ENCODE measurements around the gene ANGPTL3.
"Not testable (repeated sequence)": the region's sequence is repeated elsewhere in the genome, so short reads cannot be mapped to it uniquely, and the experiment has no call there.

Gene ANGPTL3

GRCh38 chr1:62595647-62596046, 1.7 kb upstream of the ANGPTL3 start:
- H3K36me3 ChIP-seq (ENCODE audit: insufficient read depth, low read length), result peaks cover 8% of the 10 kb centered on the region
- no peak overlapping the region for H2AFZ ChIP-seq (ENCODE audit: low read depth, low read length)
- H3K4me1 ChIP-seq (ENCODE audit: insufficient read depth, low read length), result no peaks in the 10 kb centered on the region
- H3K27me3 ChIP-seq (ENCODE audit: insufficient read depth, low read length), result no peaks in the 10 kb centered on the region
- peaks cover 2% of the 10 kb centered on the region for H3K9me3 ChIP-seq (ENCODE audit: low read length)
- no peak overlapping the region for H3K4me3 ChIP-seq (ENCODE audit: low read length)

GRCh38 chr1:62599044-62599443, 1.7 kb downstream of the ANGPTL3 start:
- Histone ChIP-seq H3K36me3 (ENCODE audit: insufficient read depth, low read length) (peaks cover 9% of the 10 kb centered on the region), H3K27me3 (ENCODE audit: insufficient read depth, low read length) (no peaks in the 10 kb centered on the region), H2AFZ (ENCODE audit: low read depth, low read length) (no peak overlapping the region), H3K9me3 (ENCODE audit: low read length) (no peaks in the 10 kb centered on the region), H3K4me1 (ENCODE audit: insufficient read depth, low read length) (no peaks in the 10 kb centered on the region), H3K4me3 (ENCODE audit: low read length) (no peak overlapping the region)

DNA sequence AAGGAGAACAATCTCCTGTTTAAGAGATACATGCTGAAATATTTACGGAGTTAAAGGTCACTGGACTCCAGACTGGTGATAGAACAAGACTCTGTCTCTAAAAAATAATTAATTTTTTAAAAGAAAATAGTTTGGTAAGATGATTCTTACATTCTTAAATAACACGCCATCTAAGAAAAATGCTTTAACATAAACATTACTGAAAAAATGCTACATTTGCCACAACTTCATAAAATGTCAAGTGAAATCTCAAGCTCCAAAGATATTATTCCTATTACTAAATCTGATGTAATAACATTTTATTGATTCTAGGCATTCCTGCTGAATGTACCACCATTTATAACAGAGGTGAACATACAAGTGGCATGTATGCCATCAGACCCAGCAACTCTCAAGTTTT, 4.1 kb downstream of the ANGPTL3 start:
- no peaks in the 10 kb centered on the region for H3K4me1 ChIP-seq (ENCODE audit: insufficient read depth, low read length)

DNA sequence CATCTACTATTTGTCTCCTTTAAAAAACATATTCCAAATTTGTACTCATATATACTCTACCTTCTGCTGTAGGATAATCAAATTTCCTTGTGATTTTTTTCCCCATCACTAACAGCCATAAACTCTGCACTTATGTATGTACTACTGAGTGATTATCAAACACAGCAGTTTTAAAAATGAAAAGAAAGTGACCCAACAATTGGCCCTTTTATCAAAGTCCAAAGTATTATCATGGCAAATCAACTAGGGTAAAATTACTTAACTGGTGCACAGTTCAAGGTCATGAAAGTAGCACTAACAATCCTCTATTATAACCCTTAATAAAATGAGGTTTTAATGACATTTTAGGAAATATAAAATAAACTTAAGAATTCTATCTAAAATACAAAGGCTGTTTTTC, 11.6 kb downstream of the ANGPTL3 start:
- H3K9me3 ChIP-seq (ENCODE audit: low read length), result peaks cover 2% of the 10 kb centered on the region
- H3K4me1 ChIP-seq (ENCODE audit: insufficient read depth, low read length), result no peaks in the 10 kb centered on the region
- H2AFZ ChIP-seq (ENCODE audit: low read depth, low read length), result no peak overlapping the region
- peaks cover 17% of the 10 kb centered on the region for H3K36me3 ChIP-seq (ENCODE audit: insufficient read depth, low read length)
- H3K27me3 ChIP-seq (ENCODE audit: insufficient read depth, low read length), result no peaks in the 10 kb centered on the region
- H3K4me3 ChIP-seq (ENCODE audit: low read length), result no peak overlapping the region

More for the DNA sequence above, 4.1 kb downstream of the ANGPTL3 start:
- Histone ChIP-seq H2AFZ (ENCODE audit: low read depth, low read length) (no peak overlapping the region), H3K9me3 (ENCODE audit: low read length) (no peaks in the 10 kb centered on the region), H3K4me3 (ENCODE audit: low read length) (no peak overlapping the region), H3K27me3 (ENCODE audit: insufficient read depth, low read length) (no peaks in the 10 kb centered on the region), H3K36me3 (ENCODE audit: insufficient read depth, low read length) (peaks cover 10% of the 10 kb centered on the region)

DNA sequence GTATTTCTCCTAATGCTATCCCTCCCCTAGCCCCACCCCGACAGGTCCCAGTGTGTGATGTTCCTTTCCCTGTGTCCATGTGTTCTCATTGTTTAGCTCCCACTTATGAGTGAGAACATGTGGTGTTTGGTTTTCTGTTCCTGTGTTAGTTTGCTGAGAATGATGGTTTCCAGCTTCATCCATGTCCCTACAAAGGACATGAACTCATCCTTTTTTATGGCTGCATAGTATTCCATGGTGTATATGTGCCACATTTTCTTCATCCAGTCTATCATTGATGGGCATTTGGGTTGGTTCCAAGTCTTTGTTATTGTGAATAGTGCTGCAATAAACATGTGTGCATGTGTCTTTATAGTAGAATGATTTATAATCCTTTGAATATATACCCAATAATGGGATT, 13.3 kb downstream of the ANGPTL3 start:
- peaks cover 15% of the 10 kb centered on the region for H3K36me3 ChIP-seq (ENCODE audit: insufficient read depth, low read length)
- not testable (repeated sequence) for H3K9me3 ChIP-seq (ENCODE audit: low read length); H3K4me3 ChIP-seq (ENCODE audit: low read length); H3K27me3 ChIP-seq (ENCODE audit: insufficient read depth, low read length); H2AFZ ChIP-seq (ENCODE audit: low read depth, low read length); H3K4me1 ChIP-seq (ENCODE audit: insufficient read depth, low read length)

- no peaks in the 10 kb centered on the region for H3K4me1 ChIP-seq (ENCODE audit: insufficient read depth, low read length)
- H3K36me3 ChIP-seq (ENCODE audit: insufficient read depth, low read length), result peaks cover 23% of the 10 kb centered on the region
- no peak overlapping the region for H2AFZ ChIP-seq (ENCODE audit: low read depth, low read length)
- peaks cover 2% of the 10 kb centered on the region for H3K9me3 ChIP-seq (ENCODE audit: low read length)
- no peaks in the 10 kb centered on the region for H3K27me3 ChIP-seq (ENCODE audit: insufficient read depth, low read length)
- no peak overlapping the region for H3K4me3 ChIP-seq (ENCODE audit: low read length)
Observed at GRCh38 chr1:62612770-62613169, 15.4 kb downstream of the ANGPTL3 start.

DNA sequence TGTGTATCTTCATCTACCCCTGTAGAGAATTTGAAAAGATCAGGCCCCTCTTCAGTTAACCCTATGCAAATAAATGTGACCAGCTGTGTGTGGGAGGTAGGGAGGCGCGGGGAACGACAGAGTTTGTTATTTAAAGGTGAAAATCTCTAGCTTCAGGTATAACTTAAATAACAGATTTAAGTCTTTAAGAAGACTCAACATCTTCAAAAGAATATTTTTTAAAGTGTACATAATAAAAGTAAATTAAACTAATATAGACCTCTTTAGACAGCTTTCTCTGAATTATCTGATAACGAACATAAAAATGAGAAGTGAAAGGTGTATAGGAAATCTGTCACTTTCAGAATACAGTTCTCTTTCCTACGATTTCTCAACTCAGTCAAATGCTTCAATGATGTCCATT, 16.0 kb downstream of the ANGPTL3 start:
- peaks cover 2% of the 10 kb centered on the region for H3K9me3 ChIP-seq (ENCODE audit: low read length)
- peaks cover 25% of the 10 kb centered on the region for H3K36me3 ChIP-seq (ENCODE audit: insufficient read depth, low read length)
- no peak overlapping the region for H2AFZ ChIP-seq (ENCODE audit: low read depth, low read length)
- H3K27me3 ChIP-seq (ENCODE audit: insufficient read depth, low read length), result no peaks in the 10 kb centered on the region
- no peak overlapping the region for H3K4me3 ChIP-seq (ENCODE audit: low read length)
- no peaks in the 10 kb centered on the region for H3K4me1 ChIP-seq (ENCODE audit: insufficient read depth, low read length)

GRCh38 chr1:62613890-62614289, 16.6 kb downstream of the ANGPTL3 start:
- no peaks in the 10 kb centered on the region for H3K27me3 ChIP-seq (ENCODE audit: insufficient read depth, low read length)
- no peak overlapping the region for H3K4me3 ChIP-seq (ENCODE audit: low read length)
- no peaks in the 10 kb centered on the region for H3K4me1 ChIP-seq (ENCODE audit: insufficient read depth, low read length)
- no peak overlapping the region for H2AFZ ChIP-seq (ENCODE audit: low read depth, low read length)
- H3K9me3 ChIP-seq (ENCODE audit: low read length), result peaks cover 2% of the 10 kb centered on the region
- peaks cover 29% of the 10 kb centered on the region for H3K36me3 ChIP-seq (ENCODE audit: insufficient read depth, low read length)

- Histone ChIP-seq H3K4me3 (ENCODE audit: low read length) (no peak overlapping the region), H3K4me1 (ENCODE audit: insufficient read depth, low read length) (no peaks in the 10 kb centered on the region), H3K27me3 (ENCODE audit: insufficient read depth, low read length) (no peaks in the 10 kb centered on the region), H2AFZ (ENCODE audit: low read depth, low read length) (no peak overlapping the region), H3K9me3 (ENCODE audit: low read length) (no peaks in the 10 kb centered on the region), H3K36me3 (ENCODE audit: insufficient read depth, low read length) (peaks cover 42% of the 10 kb centered on the region)
Observed at GRCh38 chr1:62621907-62622306, 24.6 kb downstream of the ANGPTL3 start.

DNA sequence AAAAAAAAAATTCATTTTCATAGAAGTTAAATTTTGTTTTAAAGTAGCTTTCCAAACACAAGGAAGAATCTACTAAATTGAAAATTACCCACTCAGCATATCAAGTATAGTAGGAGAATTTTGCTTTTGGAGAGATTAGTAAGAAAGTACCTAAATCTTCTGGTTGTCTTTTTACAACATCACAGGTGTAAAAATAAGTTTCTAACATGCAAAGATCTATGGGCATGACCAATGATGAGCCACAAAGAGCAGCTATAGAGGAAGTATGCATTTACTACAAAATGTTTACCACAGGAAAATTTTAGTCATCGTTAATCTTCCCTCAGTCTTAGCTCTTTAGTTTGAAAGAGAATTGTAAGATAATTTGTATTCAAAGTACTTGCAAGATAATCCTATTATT, 28.1 kb downstream of the ANGPTL3 start:
- Histone ChIP-seq H3K36me3 (ENCODE audit: insufficient read depth, low read length) (peaks cover 36% of the 10 kb centered on the region), H3K4me3 (ENCODE audit: low read length) (no peak overlapping the region), H3K9me3 (ENCODE audit: low read length) (peaks cover 4% of the 10 kb centered on the region), H3K4me1 (ENCODE audit: insufficient read depth, low read length) (no peaks in the 10 kb centered on the region), H3K27me3 (ENCODE audit: insufficient read depth, low read length) (no peaks in the 10 kb centered on the region), H2AFZ (ENCODE audit: low read depth, low read length) (no peak overlapping the region)

DNA sequence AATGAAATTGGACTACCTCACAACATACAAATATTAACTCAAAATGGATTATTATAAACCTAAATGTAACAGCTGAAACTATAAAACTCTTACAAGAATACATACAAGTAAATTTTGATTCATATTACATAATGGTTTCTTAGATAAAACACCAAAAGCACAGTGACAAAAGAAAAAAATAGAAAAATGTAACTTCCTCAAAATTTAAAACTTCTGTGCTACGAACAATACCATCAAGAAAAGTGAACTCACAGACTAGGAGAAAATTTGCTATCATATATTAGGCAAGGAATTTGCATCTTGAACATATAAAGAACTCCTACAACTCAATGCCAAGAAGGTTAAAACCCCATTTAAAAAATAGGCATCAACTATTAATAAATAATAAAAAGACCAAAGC, 31.2 kb downstream of the ANGPTL3 start:
- Histone ChIP-seq H3K4me1 (ENCODE audit: insufficient read depth, low read length) (no peaks in the 10 kb centered on the region), H3K36me3 (ENCODE audit: insufficient read depth, low read length) (peaks cover 57% of the 10 kb centered on the region), H3K4me3 (ENCODE audit: low read length) (no peak overlapping the region), H3K27me3 (ENCODE audit: insufficient read depth, low read length) (no peaks in the 10 kb centered on the region), H3K9me3 (ENCODE audit: low read length) (peaks cover 4% of the 10 kb centered on the region), H2AFZ (ENCODE audit: low read depth, low read length) (no peak overlapping the region)

GRCh38 chr1:62637392-62638105, 40.2 kb downstream of the ANGPTL3 start:
- Histone ChIP-seq H3K36me3 (ENCODE audit: insufficient read depth, low read length) (peaks cover 74% of the 10 kb centered on the region), H3K4me3 (ENCODE audit: low read length) (no peak overlapping the region), H3K4me1 (ENCODE audit: insufficient read depth, low read length) (no peaks in the 10 kb centered on the region)

DNA sequence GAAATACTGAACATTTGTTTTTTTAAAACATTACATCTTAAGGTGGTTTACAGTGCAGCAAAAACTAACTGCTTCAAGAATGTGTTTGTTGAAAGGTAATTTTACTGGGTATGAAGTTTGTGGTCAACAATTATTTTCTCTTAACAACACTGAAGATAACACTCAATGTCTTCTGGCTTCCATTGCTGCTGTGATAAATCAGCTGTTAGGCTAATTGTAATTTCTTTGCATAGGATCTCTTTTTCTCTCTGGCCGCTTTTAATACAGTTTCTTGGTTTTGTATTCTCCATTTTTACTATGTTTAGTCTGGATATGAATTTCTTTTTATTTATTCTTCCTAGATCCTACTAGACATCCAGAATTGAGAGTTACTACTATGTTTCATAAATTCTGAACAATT, 46.0 kb downstream of the ANGPTL3 start:
- no peaks in the 10 kb centered on the region for H3K27me3 ChIP-seq (ENCODE audit: insufficient read depth, low read length)
- no peaks in the 10 kb centered on the region for H3K4me1 ChIP-seq (ENCODE audit: insufficient read depth, low read length)
- H3K9me3 ChIP-seq (ENCODE audit: low read length), result peaks cover 26% of the 10 kb centered on the region
- no peak overlapping the region for H3K4me3 ChIP-seq (ENCODE audit: low read length)
- peaks cover 73% of the 10 kb centered on the region for H3K36me3 ChIP-seq (ENCODE audit: insufficient read depth, low read length)
- no peak overlapping the region for H2AFZ ChIP-seq (ENCODE audit: low read depth, low read length)

More at GRCh38 chr1:62637392-62638105, 40.2 kb downstream of the ANGPTL3 start:
- no peak overlapping the region for H2AFZ ChIP-seq (ENCODE audit: low read depth, low read length)
- H3K27me3 ChIP-seq (ENCODE audit: insufficient read depth, low read length), result no peaks in the 10 kb centered on the region
- peaks cover 16% of the 10 kb centered on the region for H3K9me3 ChIP-seq (ENCODE audit: low read length)

DNA sequence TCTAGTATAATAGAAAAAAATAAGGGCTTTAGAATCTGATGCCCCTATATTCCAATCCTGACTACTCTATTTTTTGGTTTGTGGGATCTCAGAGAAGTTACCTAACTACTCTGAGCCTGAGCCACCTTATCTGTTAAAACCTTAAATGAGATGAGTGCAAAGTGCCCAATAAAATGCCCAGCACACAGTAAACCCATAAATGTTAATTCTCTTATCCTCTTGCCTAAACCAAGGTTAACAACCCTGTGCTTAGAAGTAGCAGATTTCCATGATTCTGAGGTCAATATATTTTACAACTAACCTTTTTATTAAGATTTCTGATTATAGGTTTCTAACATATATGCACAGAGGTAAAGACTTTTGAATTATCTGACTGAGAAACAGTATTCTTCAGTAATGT, 55.1 kb downstream of the ANGPTL3 start:
- H3K4me1 ChIP-seq (ENCODE audit: insufficient read depth, low read length), result no peaks in the 10 kb centered on the region
- peaks cover 30% of the 10 kb centered on the region for H3K36me3 ChIP-seq (ENCODE audit: insufficient read depth, low read length)
- no peak overlapping the region for H2AFZ ChIP-seq (ENCODE audit: low read depth, low read length)
- H3K27me3 ChIP-seq (ENCODE audit: insufficient read depth, low read length), result no peaks in the 10 kb centered on the region
- peaks cover 2% of the 10 kb centered on the region for H3K9me3 ChIP-seq (ENCODE audit: low read length)
- H3K4me3 ChIP-seq (ENCODE audit: low read length), result no peak overlapping the region
